A549 (cell line): Measurements from ENCODE around the gene RNU6-7. TPM values are rescaled to one million over a fixed set of nuclear protein-coding genes. Genes with fewer than 3 reads are reported as not detected.

Experiments
- ATAC-seq, 2 experiments: fragments of 200-7000 bp in 1 of 2; fragments of >200 bp in 1 of 2; cut with Nextera tagmentation in 1 of 2; cut with Tn5 transposase in 1 of 2; 3 replicates each; pipeline versions ENCODE4 v1.8.0 to v1.9.1; 2018 to 2020; ENCODE audit warnings: mild to moderate bottlenecking in 1 of 2, moderate library complexity in 1 of 2
- CTCF ChIA-PET: fragments of 300-600 bp; sonication (Branson Sonifier 250); formaldehyde crosslinking; extraction: SDS; loops from one replicate; lab custom pipeline; 2021; ENCODE audit warnings: antibody characterized with exemption, inconsistent platforms; lab: Yijun Ruan, JAX
- POLR2A ChIA-PET: fragments of 350-600 bp; formaldehyde crosslinking; extraction: SDS; loops from one replicate; lab custom pipeline; 2021; ENCODE audit warnings: antibody characterized with exemption, inconsistent platforms; lab: Yijun Ruan, JAX
- DNase-seq, 2 experiments: peaks; one replicate each; pipeline versions ENCODE4 v3.0.0 to v3.0.0-alpha.2; 2011 to 2016; ENCODE audit warnings: low read depth in 1 of 2, low spot score in 1 of 2
- FAIRE-seq: peaks from 2 replicates; lab custom pipeline; 2011; peaks lifted over from hg19 to GRCh38; lab: Jason Lieb, UNC
- H3K27ac ChIP-seq, 2 experiments: fragments of >200 bp; sonication (Bioruptor Twin); formaldehyde crosslinking; 3 replicates each; pipeline ENCODE4 v1.5.1; 2016 to 2017
- H3K4me1 ChIP-seq: fragments of >200 bp; sonication (Bioruptor Twin); formaldehyde crosslinking; 3 replicates; pipeline ENCODE4 v1.6.1; 2016
- H3K4me2 ChIP-seq: fragments of >200 bp; sonication (Bioruptor Twin); formaldehyde crosslinking; 3 replicates; pipeline ENCODE4 v1.6.1; 2016
- H3K4me3 ChIP-seq: fragments of >200 bp; sonication (Bioruptor Twin); formaldehyde crosslinking; 3 replicates; pipeline ENCODE4 v1.5.1; 2016
- H3K9me3 ChIP-seq: fragments of >200 bp; sonication (Bioruptor Twin); formaldehyde crosslinking; 3 replicates; pipeline ENCODE4 v1.6.1; 2016
- CBX8 ChIP-seq: fragments of 200-600 bp; sonication (generic); IDR thresholded peaks from 2 replicates; pipeline ENCODE4 v1.6.1; 2016
- CEBPB ChIP-seq, 2 experiments: fragments of >200 bp in 1 of 2; sonication (Bioruptor Twin) in 1 of 2; formaldehyde crosslinking in 1 of 2; IDR thresholded peaks; 2 replicates each; pipeline ENCODE4 v1.6.1; 2012 to 2016
- EHF ChIP-seq: fragments of 250-450 bp; sonication (Bioruptor Pico); IDR thresholded peaks from 2 replicates; pipeline ENCODE4 v1.5.0; 2020; ENCODE audit warnings: mild to moderate bottlenecking
- EHMT2 ChIP-seq: fragments of 200-600 bp; sonication (generic); IDR thresholded peaks from 2 replicates; pipeline ENCODE4 v1.6.1; 2016; ENCODE audit warnings: antibody characterized with exemption, low read depth, mild to moderate bottlenecking, moderate library complexity
- ESRRA ChIP-seq: fragments of 150-350 bp; IDR thresholded peaks from 2 replicates; pipeline ENCODE4 v1.6.1; 2014; ENCODE audit warnings: mild to moderate bottlenecking, low read length, borderline replicate concordance
- FOXS1 ChIP-seq: fragments of 250-450 bp; sonication (Bioruptor Pico); IDR thresholded peaks from 2 replicates; pipeline ENCODE4 v1.5.0; 2020; ENCODE audit warnings: mild to moderate bottlenecking, moderate library complexity
- HOXA7 ChIP-seq: fragments of 250-450 bp; sonication (Bioruptor Pico); IDR thresholded peaks from 2 replicates; pipeline ENCODE4 v1.5.0; 2020; ENCODE audit warnings: mild to moderate bottlenecking, moderate library complexity
- HOXB5 ChIP-seq: fragments of 250-450 bp; sonication (Bioruptor Pico); IDR thresholded peaks from 2 replicates; pipeline ENCODE4 v1.5.0; 2020; ENCODE audit warnings: mild to moderate bottlenecking, moderate library complexity
- JUN ChIP-seq, 2 experiments: fragments of >200 bp; sonication (Bioruptor Twin); formaldehyde crosslinking; IDR thresholded peaks; 2 replicates in 1 of 2; 3 replicates in 1 of 2; pipeline ENCODE4 v1.6.1; 2016 to 2017
- JUNB ChIP-seq: fragments of >200 bp; sonication (Bioruptor Twin); formaldehyde crosslinking; IDR thresholded peaks from 2 replicates; pipeline ENCODE4 v1.6.1; 2016
- KDM1A ChIP-seq: fragments of 200-600 bp; sonication (generic); IDR thresholded peaks from 2 replicates; pipeline ENCODE4 v1.6.1; 2016; ENCODE audit warnings: low read depth, mild to moderate bottlenecking
- KDM5A ChIP-seq: fragments of 200-600 bp; sonication (generic); IDR thresholded peaks from 2 replicates; pipeline ENCODE4 v1.6.1; 2016; ENCODE audit warnings: antibody characterized with exemption, mild to moderate bottlenecking
- NFE2L2 ChIP-seq: fragments of 150-350 bp; conservative IDR thresholded peaks from 2 replicates; pipeline ENCODE4 v1.6.1; 2014; ENCODE audit warnings: low read length
- POLR2A ChIP-seq: IDR thresholded peaks from 2 replicates; pipeline ENCODE4 v1.6.1; 2012; ENCODE audit warnings: mild to moderate bottlenecking, low read length
- POLR2AphosphoS2 ChIP-seq: conservative IDR thresholded peaks from 2 replicates; pipeline ENCODE4 v1.6.1; 2012; ENCODE audit warnings: low read length, improper control_type of control experiment, inconsistent platforms
- RARB ChIP-seq: fragments of 250-450 bp; sonication (Bioruptor Pico); IDR thresholded peaks from 2 replicates; pipeline ENCODE4 v1.8.0; 2021; ENCODE audit warnings: mild to moderate bottlenecking, moderate library complexity
- SREBF2 ChIP-seq: fragments of 450-650 bp; IDR thresholded peaks from 2 replicates; pipeline ENCODE4 v1.6.1; 2014; ENCODE audit warnings: mild to moderate bottlenecking, moderate library complexity
- ZFP36 ChIP-seq: fragments of 450-650 bp; IDR thresholded peaks from 2 replicates; pipeline ENCODE4 v1.6.1; 2014; ENCODE audit warnings: borderline replicate concordance; ENCODE audit not compliant: partially characterized antibody
- ZNF302 ChIP-seq: fragments of 250-450 bp; sonication (Bioruptor Pico); IDR thresholded peaks from 2 replicates; pipeline ENCODE4 v1.9.0; 2021; ENCODE audit warnings: inconsistent platforms, mild to moderate bottlenecking, moderate library complexity
- WGBS: methylation state at CpG from one replicate; pipeline ENCODE4 v1.1.6; 2017; ENCODE audit errors: missing lambda C conversion rate; 5-methylcytosine and 5-hydroxymethylcytosine counted together
- polyA minus RNA-seq: library from RNA; depleted of rRNA, polyadenylated mRNA; stranded (reverse); fragments of >200 nt; gene quantifications from 2 replicates; pipeline ENCODE4 v1.2.3, GENCODE V29; 2011; rRNA and poly(A)+ RNA removed
- polyA plus RNA-seq, 4 experiments: library from polyadenylated mRNA; depleted of rRNA in 3 of 4; stranded (reverse); fragments of >200 nt; fragmentation: RNase III in 1 of 4; extraction: RNeasy Plus Mini Kit Qiagen cat#74134 plus additional on column Dnase treatment in 1 of 4; gene quantifications; 2 replicates in 3 of 4; 3 replicates in 1 of 4; pipeline ENCODE4 v1.2.3, GENCODE V29; 2011 to 2017
- TF ChIP-seq, protein P1 (sequence below): IDR thresholded peaks from 2 replicates; pipeline ENCODE4 v1.6.1; 2012
- TF ChIP-seq, protein P2 (sequence below): IDR thresholded peaks from 2 replicates; pipeline ENCODE4 v1.6.1; 2012
- TF ChIP-seq, protein P3 (sequence below): fragments of 250-450 bp; sonication (Bioruptor Pico); IDR thresholded peaks from 2 replicates; pipeline ENCODE4 v1.5.0; 2021; ENCODE audit warnings: mild to moderate bottlenecking, moderate library complexity, borderline replicate concordance
- TF ChIP-seq, protein P4 (sequence below): fragments of 450-650 bp; IDR thresholded peaks from 2 replicates; pipeline ENCODE4 v1.6.1; 2014; ENCODE audit warnings: antibody characterized with exemption
- TF ChIP-seq, protein P5 (sequence below): fragments of 150-350 bp; IDR thresholded peaks from 2 replicates; pipeline ENCODE4 v1.6.1; 2014; ENCODE audit warnings: low read depth, mild to moderate bottlenecking, low read length

The RNU6-7 gene
- not detected in 2 replicates for polyA plus RNA-seq (2011; rRNA removed)
- polyA plus RNA-seq (2012; cell fraction: cytosol; rRNA removed): not detected in 2 replicates
- polyA plus RNA-seq (2012; cell fraction: nucleus; rRNA removed): not detected in 2 replicates
- polyA plus RNA-seq (2017; fragmentation: RNase III; extraction: RNeasy Plus Mini Kit Qiagen cat#74134 plus additional on column Dnase treatment): not detected in 3 replicates
- polyA minus RNA-seq: under 0.01 TPM in 1 of 2 replicates, not detected in the other

DNA sequence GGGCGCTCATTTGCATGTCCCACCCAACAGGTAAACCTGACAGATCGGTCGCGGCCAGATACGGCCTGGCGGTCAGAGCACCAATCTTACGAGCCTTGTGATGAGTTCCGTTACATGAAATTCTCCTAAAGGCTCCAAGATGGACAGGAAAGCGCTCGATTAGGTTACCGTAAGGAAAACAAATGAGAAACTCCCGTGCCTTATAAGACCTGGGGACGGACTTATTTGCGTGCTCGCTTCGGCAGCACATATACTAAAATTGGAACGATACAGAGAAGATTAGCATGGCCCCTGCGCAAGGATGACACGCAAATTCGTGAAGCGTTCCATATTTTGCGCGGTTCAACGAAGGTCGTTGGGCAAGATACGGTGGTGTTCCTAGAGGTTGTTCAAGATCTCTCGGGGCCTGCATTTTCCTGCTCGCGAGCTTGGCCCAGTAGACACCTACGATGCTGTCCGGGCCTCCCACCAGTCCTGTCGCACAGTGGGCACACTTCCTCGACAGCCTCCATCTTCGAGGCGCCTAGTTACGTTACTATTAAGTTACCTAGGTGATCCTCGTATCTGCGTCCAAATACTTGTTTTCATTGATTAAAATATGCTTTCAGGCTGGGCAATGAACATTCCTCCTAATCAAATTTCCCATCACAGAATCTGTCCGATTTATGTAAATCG, at the start of gene RNU6-7:
Gene RNU6-7, plus strand, starts transcription at position 230 of the 675 bp plus-strand sequence.
- ATAC-seq (peak; percentile 60 to 63), FAIRE-seq (no peak), DNase-seq (peak in 1 of 2 experiments; percentile 78)
- WGBS: 9% methylated on average over 40 of the region's 40 CpGs
- TF ChIP-seq EHMT2 (no peak), EHF (CRISPR knock-in tag) (no peak), JUN (IDR thresholded peaks at IDR 0.05) (peak in 1 of 2 experiments; percentile 26; a peak in 2 of 5 replicates), KDM5A (no peak), SREBF2 (peak; percentile 51), POLR2AphosphoS2 (no peak), ZNF302 (CRISPR knock-in tag) (no peak), KDM1A (no peak), CEBPB (IDR thresholded peaks at IDR 0.05) (peak in 1 of 2 experiments; percentile 52; a peak in 1 of 4 replicates), FOXS1 (CRISPR knock-in tag) (no peak), RARB (CRISPR knock-in tag) (no peak)
- TF ChIP-seq, protein P1, sequence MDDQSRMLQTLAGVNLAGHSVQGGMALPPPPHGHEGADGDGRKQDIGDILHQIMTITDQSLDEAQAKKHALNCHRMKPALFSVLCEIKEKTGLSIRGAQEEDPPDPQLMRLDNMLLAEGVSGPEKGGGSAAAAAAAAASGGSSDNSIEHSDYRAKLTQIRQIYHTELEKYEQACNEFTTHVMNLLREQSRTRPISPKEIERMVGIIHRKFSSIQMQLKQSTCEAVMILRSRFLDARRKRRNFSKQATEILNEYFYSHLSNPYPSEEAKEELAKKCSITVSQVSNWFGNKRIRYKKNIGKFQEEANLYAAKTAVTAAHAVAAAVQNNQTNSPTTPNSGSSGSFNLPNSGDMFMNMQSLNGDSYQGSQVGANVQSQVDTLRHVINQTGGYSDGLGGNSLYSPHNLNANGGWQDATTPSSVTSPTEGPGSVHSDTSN: 0 out of 2 replicates have a peak, but pooled peaks have one; percentile 7
- TF ChIP-seq, protein P2, sequence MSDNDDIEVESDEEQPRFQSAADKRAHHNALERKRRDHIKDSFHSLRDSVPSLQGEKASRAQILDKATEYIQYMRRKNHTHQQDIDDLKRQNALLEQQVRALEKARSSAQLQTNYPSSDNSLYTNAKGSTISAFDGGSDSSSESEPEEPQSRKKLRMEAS: peak; percentile 44; the same call in 1 of the 2 replicates
- TF ChIP-seq, protein P3, sequence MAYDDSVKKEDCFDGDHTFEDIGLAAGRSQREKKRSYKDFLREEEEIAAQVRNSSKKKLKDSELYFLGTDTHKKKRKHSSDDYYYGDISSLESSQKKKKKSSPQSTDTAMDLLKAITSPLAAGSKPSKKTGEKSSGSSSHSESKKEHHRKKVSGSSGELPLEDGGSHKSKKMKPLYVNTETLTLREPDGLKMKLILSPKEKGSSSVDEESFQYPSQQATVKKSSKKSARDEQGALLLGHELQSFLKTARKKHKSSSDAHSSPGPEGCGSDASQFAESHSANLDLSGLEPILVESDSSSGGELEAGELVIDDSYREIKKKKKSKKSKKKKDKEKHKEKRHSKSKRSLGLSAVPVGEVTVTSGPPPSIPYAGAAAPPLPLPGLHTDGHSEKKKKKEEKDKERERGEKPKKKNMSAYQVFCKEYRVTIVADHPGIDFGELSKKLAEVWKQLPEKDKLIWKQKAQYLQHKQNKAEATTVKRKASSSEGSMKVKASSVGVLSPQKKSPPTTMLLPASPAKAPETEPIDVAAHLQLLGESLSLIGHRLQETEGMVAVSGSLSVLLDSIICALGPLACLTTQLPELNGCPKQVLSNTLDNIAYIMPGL: no peak
- POLR2A ChIA-PET: interaction anchor here (2.3 kb wide), 1 partner anchor 125 kb away, joined by 35 read pairs; the partner anchor contains the start of gene ARHGAP5
- Histone ChIP-seq H3K4me3 (peak within 1 kb of the TSS; percentile 60), H3K4me1 (peaks cover 11% of the 10 kb centered on the region; the same call in 1 of the 3 replicates), H3K27ac (peak within 1 kb of the TSS; percentile 80 to 91), H3K9me3 (no peaks in the 10 kb centered on the region), H3K4me2 (peak within 1 kb of the TSS; percentile 81)
- CTCF ChIA-PET: interaction anchor here (0.9 to 2.3 kb wide), 4 partner anchors 23 to 267 kb away, joined by 3 to 6 read pairs (median 4); no protein-coding TSS in a partner anchor

DNA sequence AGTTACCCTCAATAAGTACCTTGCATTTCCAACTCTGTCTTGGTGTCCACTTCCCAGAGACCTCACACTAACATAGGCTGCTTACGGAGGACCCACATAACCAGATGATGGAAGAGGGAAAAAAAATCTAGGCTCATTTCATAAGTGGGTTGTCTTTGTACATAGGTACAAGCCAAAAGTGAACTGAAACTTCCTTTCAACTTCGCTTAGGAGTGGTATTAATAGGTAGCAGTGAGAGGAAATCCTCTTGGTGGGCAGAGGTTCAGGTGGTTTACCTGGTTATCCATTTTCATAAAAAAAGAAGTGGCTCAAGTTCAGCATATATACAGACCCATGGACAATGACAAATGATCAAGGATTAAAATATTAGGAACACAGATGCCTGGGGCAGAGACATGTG, 35.8 kb upstream of the RNU6-7 start:
- H3K27ac ChIP-seq: no peak overlapping the region
- H3K9me3 ChIP-seq: no peaks in the 10 kb centered on the region
- H3K4me2 ChIP-seq: no peak overlapping the region
- WGBS: 69% methylated on average over 2 of the region's 2 CpGs
- H3K4me1 ChIP-seq: no peaks in the 10 kb centered on the region
- ATAC-seq (0 out of 6 replicates have a peak, but pooled peaks of 1 of the 2 experiments have one; percentile 11), FAIRE-seq (no peak), DNase-seq (no peak)
- POLR2A ChIA-PET: no interaction called here
- no peak overlapping the region for H3K4me3 ChIP-seq
- no peak for TF ChIP-seq SREBF2
- TF ChIP-seq, protein P4, sequence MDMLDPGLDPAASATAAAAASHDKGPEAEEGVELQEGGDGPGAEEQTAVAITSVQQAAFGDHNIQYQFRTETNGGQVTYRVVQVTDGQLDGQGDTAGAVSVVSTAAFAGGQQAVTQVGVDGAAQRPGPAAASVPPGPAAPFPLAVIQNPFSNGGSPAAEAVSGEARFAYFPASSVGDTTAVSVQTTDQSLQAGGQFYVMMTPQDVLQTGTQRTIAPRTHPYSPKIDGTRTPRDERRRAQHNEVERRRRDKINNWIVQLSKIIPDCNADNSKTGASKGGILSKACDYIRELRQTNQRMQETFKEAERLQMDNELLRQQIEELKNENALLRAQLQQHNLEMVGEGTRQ: no peak
- TF ChIP-seq ESRRA: no peak
- TF ChIP-seq, protein P5, sequence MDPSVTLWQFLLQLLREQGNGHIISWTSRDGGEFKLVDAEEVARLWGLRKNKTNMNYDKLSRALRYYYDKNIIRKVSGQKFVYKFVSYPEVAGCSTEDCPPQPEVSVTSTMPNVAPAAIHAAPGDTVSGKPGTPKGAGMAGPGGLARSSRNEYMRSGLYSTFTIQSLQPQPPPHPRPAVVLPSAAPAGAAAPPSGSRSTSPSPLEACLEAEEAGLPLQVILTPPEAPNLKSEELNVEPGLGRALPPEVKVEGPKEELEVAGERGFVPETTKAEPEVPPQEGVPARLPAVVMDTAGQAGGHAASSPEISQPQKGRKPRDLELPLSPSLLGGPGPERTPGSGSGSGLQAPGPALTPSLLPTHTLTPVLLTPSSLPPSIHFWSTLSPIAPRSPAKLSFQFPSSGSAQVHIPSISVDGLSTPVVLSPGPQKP: no peak
- no peak for TF ChIP-seq NFE2L2
- TF ChIP-seq POLR2A: no peak
- no peak for TF ChIP-seq JUNB
- no peak for TF ChIP-seq HOXA7 (CRISPR knock-in tag)
- TF ChIP-seq HOXB5 (CRISPR knock-in tag): no peak
- no peak for TF ChIP-seq CBX8
- TF ChIP-seq ZNF302 (CRISPR knock-in tag): no peak
- TF ChIP-seq, protein P1: no peak
- TF ChIP-seq JUN (IDR thresholded peaks at IDR 0.05): no peak
- TF ChIP-seq, protein P3: no peak
- TF ChIP-seq ZFP36: no peak
- no peak for TF ChIP-seq EHMT2
- CTCF ChIA-PET: no interaction called here
